HG03196 (cell line): ENCODE measurements around the gene SLC2A14.

Source experiments
- ATAC-seq: cut with Tn5 transposase; IDR thresholded peaks from one replicate; pipeline ENCODE4 v1.9.1; 2021; ENCODE audit not compliant: unreplicated experiment

Gene SLC2A14

GRCh38 chr12:7769999-7770398 lies 102.7 kb downstream of the SLC2A14 start:
- no peak for ATAC-seq
